Measurements from ENCODE around the gene MYO5C.
"Not testable (repeated sequence)": the region's sequence is repeated elsewhere in the genome, so short reads cannot be mapped to it uniquely, and the experiment has no call there.

The MYO5C gene

GRCh38 chr15:52303093-52303772 is 7.6 kb upstream of the MYO5C start:
- no peak for FAIRE-seq

GRCh38 chr15:52301265-52301847 is 5.8 kb upstream of the MYO5C start:
- FAIRE-seq: no peak

- no peak for FAIRE-seq
These were observed 653 bp downstream of the MYO5C start for GRCh38 chr15:52294881-52295420.

- no peak for FAIRE-seq
These were observed 2.7 kb downstream of the MYO5C start for GRCh38 chr15:52292780-52293392.

- FAIRE-seq: no peak
These were observed 4.4 kb downstream of the MYO5C start for GRCh38 chr15:52291204-52291603.

- no peak for FAIRE-seq
These were observed 4.8 kb downstream of the MYO5C start for GRCh38 chr15:52290800-52291199.

GRCh38 chr15:52290329-52290728 is 5.3 kb downstream of the MYO5C start:
- no peak for FAIRE-seq

GRCh38 chr15:52289629-52290081 is 5.9 kb downstream of the MYO5C start:
- FAIRE-seq: no peak

GRCh38 chr15:52288986-52289385 is 6.6 kb downstream of the MYO5C start:
- FAIRE-seq: no peak

GRCh38 chr15:52288051-52288942 is 7.3 kb downstream of the MYO5C start:
- no peak for FAIRE-seq

GRCh38 chr15:52287114-52287513 is 8.5 kb downstream of the MYO5C start:
- FAIRE-seq: no peak

GRCh38 chr15:52285941-52286340 is 9.7 kb downstream of the MYO5C start:
- not testable (repeated sequence) for FAIRE-seq

GRCh38 chr15:52284164-52284563 is 11.4 kb downstream of the MYO5C start:
- no peak for FAIRE-seq

- no peak for FAIRE-seq
These were observed 12.3 kb downstream of the MYO5C start for GRCh38 chr15:52283281-52283680.

- no peak for FAIRE-seq
These were observed 13.2 kb downstream of the MYO5C start for GRCh38 chr15:52282418-52282817.

- no peak for FAIRE-seq
These were observed 14.2 kb downstream of the MYO5C start for GRCh38 chr15:52281085-52282035.

GRCh38 chr15:52280326-52281084 is 15.1 kb downstream of the MYO5C start:
- no peak for FAIRE-seq

- no peak for FAIRE-seq
These were observed 16.8 kb downstream of the MYO5C start for GRCh38 chr15:52278636-52279367.

GRCh38 chr15:52278135-52278534 is 17.5 kb downstream of the MYO5C start:
- no peak for FAIRE-seq

- FAIRE-seq: no peak
These were observed 18.0 kb downstream of the MYO5C start for GRCh38 chr15:52277575-52277974.
